Stimulated activated CD4-positive, alpha-beta T cell treated with anti-CD3 and anti-CD28 coated beads, Interleukin-4, amount 100 ng/mL, for 24 hours (primary cell): ENCODE measurements around the gene CLIP4.
"Not testable (repeated sequence)": the region's sequence is repeated elsewhere in the genome, so short reads cannot be mapped to it uniquely, and the experiment has no call there.

Source experiments
- DNase-seq: peaks from one replicate; pipeline ENCODE4 v3.0.0-alpha.2; 2020

The CLIP4 gene, protein sequence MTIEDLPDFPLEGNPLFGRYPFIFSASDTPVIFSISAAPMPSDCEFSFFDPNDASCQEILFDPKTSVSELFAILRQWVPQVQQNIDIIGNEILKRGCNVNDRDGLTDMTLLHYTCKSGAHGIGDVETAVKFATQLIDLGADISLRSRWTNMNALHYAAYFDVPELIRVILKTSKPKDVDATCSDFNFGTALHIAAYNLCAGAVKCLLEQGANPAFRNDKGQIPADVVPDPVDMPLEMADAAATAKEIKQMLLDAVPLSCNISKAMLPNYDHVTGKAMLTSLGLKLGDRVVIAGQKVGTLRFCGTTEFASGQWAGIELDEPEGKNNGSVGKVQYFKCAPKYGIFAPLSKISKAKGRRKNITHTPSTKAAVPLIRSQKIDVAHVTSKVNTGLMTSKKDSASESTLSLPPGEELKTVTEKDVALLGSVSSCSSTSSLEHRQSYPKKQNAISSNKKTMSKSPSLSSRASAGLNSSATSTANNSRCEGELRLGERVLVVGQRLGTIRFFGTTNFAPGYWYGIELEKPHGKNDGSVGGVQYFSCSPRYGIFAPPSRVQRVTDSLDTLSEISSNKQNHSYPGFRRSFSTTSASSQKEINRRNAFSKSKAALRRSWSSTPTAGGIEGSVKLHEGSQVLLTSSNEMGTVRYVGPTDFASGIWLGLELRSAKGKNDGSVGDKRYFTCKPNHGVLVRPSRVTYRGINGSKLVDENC

DNA sequence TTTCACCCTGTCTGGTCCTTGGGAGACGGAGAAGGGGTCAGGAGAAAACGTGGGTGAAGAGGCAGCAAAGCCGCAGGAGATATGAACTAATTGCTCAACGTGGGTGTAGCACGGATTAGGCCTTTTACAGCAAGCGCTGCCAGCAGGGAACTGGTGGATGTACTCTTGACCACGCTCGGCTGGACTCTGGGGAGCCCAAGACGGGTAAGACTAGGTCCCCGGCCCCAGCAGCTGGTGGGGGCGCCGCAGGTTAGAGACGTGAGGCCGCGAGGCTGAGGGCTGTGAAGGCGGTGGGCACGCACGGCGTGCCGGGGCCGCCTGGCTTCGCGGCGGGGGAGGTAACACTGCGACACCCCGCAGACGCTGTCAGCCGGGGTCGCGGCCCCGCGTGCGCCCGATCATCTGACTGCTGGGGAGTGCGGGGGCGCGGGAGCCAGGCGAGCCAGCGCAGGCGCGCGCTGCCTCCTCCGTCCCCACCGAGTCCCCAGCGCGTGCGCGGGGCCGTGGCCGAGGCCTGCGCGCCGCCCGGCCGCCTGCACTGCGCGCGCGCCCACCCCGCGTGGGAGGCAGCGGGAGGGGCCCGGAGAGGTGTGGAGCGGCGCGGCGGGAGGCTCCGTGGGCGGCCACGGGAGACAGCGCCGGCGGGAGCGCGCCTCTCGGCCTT, at the start of gene CLIP4:
Gene CLIP4 (plus strand): TSS at position 470 of the 664 bp plus-strand sequence. CDS start 5,974 bp downstream, outside the sequence.
- peak; percentile 72 for DNase-seq

- no peak for DNase-seq
Measured at GRCh38 chr2:29066271-29066860, 48.8 kb upstream of the CLIP4 start.

- no peak for DNase-seq
Measured at GRCh38 chr2:29066997-29067605, 48.1 kb upstream of the CLIP4 start.

DNA sequence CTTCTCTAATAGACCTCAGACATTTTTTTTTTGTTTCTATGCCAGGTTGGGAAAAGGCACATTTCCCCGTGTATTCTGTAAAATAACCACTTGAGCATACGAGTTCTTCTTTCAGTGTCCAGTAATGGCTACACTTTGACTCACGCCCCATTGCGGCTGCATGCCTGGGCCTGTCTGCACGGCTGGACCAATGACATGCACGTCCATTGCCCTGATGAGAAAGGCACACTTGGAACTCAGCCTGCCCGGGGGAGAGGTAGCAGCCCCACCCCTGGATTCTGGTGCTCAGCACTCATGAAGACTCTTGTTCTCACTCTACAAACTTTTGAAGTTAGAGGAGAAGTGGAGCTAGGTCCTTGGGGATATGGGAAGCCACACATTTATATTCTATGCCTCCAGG, 46.7 kb upstream of the CLIP4 start:
- no peak for DNase-seq

DNA sequence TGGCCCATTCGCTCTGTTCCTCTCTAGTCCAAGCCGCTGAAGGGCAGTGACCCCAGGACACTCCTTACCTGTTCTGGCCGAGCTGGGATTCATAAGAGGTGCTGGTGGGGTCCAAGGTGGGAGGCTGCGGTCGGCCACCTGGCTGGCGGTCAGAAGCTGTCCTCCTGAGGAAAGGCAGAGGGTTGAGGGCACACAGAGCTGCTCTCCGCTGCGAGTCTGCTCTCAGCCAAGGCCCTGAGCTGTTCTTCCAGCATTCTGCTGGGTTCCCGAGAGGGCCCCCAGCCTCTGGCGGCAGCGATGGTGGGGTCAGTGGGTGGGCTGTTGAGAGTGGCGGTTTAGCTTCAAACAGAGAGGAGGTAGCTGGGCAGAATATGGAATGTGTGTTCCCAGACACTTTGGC, 44.7 kb upstream of the CLIP4 start:
- no peak for DNase-seq

DNA sequence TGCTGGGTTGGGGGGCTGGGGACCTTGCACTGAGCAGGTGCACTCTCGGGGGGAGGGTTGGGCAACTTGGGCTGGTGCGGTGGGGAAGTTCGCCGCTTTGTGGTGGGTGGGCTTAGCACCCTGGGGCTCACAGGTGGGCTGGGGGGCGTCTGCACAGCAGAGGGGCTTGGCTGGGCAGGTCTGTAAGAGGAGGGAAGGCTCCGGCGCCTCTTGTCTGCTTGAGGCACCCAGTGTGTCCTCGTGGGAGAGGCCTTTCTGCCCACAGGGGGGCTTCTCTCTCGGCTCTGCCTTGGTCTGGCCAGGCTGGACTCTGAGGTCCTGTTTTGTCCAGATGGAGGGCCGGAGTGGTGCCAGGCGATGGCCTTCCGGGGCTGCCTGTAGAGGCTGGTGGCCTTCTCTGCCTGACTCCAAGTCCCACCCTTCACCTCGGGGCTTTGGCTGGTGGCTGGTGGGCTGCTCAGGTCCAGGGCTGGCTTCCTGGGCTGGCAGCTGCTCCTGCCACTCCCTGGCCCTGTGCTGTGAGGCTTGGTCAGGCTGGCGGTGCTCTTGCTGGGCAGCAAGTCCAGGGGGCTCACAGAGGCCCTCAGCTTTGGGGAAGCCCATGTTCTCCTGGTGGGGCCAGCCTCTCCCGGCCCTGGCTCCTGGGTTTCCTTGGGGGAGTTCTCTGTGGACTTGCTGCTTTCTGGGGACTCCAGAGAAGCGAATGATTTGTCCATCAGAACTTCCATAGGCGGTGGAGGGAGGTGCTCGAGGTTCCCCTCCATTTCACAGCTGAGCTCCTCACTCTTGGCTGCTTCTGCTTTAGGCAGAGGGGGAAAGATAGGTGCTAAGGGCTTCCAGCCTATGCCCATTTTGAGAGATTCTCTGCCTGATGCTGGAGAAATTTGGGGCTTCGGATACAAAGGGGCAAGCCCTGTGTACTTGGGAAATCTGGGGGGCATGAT, 43.9 kb upstream of the CLIP4 start:
- DNase-seq: no peak

- no peak for DNase-seq
Measured at GRCh38 chr2:29072251-29072650, 43.0 kb upstream of the CLIP4 start.

- no peak for DNase-seq
Measured at GRCh38 chr2:29072971-29073725, 42.1 kb upstream of the CLIP4 start.

DNA sequence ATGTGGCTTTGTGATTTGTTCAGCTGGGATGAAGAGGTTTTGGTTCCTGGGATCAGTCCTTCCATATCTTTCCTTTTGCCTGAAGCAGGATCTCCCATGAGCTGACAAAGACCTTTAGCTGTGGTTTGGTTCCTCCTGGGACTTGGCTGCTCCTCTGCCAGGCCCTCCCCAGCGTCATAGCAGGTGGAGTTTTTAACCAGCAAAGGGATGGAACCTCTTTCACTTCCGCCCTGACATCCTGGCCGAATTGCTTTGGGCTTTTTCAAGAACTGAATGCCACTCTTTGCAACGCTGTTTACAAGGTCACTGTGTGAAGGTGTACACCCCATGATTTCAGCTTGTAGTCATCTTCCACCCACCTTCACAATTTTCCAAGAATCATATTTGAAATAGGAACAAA, 41.3 kb upstream of the CLIP4 start:
- no peak for DNase-seq

- DNase-seq: no peak
Measured at GRCh38 chr2:29074411-29074810, 40.8 kb upstream of the CLIP4 start, which contains the start of gene PCARE. Gene PCARE, minus strand, starts transcription at chr2:29074523. Its CDS starts 262 bp downstream, at chr2:29074261.

DNA sequence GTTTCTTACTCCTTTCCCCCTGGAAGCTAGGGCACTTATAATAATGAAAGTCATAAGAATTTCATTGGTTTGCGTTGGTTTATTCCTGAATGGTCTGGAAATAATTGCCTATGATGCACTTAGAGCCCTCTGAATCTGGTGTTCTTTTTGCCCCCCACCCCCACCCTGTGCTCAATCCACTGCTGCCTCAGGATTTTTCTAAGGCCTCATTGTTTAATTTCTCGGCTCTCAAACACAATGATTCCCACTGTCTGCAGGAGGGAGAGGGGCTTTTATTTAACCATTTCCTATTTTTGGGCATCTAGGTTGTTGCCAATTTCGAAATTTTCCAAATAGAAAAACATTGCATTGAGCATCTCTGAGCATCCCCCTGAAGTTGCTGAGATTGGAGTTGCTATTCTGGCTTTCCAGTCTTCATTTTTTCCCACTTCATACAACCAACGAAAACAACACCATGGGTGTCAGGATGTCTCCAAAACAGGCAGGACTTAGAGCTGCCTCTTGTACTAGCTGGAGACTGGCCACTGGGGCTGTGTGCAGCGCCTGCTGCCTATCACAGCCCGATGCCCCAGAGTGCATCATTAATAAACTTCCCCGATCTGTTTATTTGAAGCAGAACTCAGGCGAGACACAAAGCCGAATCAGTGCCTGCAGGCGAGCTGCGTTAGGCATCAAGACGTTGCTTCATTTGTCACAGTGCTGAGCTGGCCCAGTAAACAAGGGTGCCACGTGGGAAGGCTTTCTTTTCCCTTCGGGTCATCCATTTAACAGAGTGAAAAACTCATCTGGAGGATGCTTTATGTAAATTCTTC, 39.1 kb upstream of the CLIP4 start:
- no peak for DNase-seq

DNA sequence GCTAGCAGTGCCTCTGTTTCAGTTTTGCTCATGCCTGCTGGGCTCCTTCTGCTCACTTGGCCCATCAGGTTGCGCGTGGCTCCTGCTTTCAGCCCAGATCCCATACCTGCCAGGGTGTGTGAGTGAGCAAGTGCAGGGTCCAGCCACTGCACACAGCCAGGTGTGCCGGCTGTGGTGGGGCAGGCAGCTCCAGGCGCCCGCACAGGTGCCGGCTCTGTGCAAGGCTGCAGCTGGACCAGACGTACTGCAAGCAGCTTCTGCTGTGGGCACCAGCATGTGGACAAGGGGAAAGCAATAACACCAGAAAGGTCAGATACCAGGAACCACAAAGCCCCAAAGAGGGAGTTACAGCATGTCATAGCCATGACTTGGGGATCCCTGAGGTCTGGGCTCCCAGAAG, 35.3 kb upstream of the CLIP4 start:
- no peak for DNase-seq

DNA sequence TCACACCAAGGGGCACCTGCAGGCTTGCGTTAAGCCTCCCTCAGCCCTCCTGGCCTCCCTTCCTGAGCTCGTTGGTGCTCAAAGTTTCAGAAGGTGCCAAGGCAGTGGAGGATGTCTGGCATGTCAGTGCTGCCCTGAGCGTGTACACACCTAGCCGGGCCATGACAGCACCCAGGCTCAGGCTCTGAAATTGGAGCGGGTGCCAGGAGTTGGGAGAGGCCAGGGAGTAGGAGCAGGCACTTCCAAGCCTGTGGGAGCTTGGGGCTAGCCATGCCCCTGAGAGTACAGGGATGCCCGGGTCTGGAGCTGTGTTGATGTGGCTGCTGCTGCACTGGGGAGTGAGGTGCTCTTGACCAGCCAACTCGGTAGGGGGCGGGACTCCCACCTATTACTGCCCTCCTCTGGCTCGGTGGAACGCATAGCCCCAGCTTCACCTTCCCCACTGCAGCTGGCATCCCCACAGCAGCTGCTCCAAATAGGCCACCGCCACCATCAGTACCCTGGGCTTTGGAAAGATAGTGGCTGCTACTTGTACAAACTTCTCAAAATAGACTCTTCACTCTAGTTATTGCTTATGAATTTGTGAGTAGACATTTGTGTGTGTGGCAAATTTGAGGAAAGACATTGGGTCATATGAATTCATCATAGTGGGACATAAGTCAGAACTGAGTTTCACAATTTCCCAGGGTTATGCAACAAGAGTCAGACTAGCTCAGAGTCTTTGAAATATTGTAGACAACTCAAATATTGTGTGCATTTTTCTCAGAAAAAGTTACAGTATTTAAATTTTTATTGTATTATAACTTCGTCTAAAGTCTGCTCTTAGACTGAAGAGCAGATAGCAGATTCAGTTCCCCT, 34.1 kb upstream of the CLIP4 start:
- DNase-seq: no peak

DNA sequence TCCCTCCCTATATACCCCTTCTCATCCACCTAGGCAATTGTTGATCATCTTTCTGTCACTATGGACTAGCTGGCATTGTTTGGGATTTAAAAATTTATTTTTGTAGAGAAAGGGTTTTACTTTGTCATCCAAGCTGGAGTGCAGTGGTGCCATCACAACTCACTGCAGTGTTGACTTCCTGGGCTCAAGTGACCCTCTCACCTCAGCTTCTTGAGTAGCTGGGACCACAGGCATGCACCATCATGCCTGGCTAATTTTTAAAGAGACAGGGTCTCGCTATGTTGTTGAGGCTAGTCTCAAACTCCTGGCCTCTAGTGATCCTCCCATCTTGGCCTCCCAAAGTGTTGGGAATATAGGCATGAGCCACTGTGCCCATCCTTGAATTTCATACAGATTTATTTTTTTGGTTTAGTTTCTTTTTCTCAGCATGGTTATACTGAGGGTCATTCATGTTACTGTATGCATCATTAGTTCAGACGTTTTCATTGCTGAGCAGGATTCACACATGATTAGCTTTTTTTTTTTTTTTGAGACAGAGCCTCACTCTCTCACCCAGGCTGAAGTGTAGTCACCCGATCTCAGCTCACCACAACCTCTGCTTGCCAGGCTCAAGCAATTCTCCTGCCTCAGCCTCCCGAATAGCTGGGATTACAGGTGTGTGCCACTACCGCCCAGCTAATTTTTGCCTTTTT, 32.3 kb upstream of the CLIP4 start:
- DNase-seq: no peak

DNA sequence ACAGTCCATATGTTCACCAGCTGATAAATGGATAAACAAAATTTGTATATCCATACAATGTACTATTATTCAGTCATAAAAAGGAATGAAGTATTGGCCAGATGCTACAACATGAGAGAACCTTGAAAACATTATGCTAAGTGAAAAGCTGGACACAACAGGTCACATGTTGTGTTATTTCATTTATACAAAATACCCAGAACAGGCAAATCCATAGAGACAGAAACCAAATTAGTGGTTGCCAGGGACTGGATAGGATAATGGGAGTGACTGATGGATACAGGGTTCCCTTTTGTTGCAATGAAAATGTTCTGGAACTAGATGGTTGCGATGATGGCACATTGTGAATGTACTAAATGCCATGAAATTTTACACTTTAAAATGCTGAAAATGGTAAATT, 30.7 kb upstream of the CLIP4 start:
- DNase-seq: no peak

DNA sequence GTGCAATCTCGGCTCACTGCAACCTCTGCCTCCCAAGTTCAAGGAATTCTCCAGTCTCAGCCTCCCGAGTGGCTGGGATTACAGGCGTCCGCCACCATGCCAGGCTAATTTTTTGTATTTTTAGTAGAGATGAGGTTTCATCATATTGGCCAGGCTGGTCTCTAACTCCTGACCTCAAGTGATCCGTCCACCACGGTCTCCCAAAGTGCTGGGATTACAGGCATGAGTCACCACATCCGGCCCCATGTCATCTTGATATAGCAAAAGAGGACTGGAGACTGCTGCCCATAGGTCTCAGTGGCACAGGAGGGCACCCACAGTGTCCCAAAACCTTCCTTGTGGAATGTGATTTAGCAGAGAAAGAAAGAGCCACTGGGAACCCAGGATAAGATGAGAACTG, 24.9 kb upstream of the CLIP4 start:
- DNase-seq: not testable (repeated sequence)

DNA sequence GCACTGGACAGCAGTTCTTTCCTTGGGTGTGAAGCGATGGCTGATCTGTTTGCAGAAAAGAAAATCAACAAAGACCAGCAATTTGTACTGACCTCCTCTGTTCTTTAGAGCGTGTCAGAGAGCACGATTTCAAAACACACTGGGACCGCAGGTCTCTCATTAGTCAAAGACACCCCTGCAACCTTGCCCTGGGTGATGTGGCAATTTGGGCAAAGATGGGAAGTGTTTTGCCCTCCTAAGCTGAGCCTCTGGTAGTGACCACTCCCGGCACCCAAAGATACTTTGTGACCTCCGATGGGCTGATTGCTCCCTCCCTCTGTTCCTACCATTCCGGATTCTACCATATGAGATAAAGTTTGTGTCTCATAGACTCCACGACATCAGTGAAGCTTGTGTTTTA, 18.2 kb upstream of the CLIP4 start:
- no peak for DNase-seq

- no peak for DNase-seq
Measured at GRCh38 chr2:29097569-29097968, 17.6 kb upstream of the CLIP4 start.
